Nephron progenitor cell (in vitro differentiated cells): ENCODE measurements around the gene PTPRU.

Source experiments
- DNase-seq: peaks from one replicate; pipeline ENCODE4 v3.0.0; 2021
- H3K27ac Mint-ChIP-seq: 2 replicates; pipeline ENCODE4 v1.8.0; 2021; ENCODE audit warnings: mild to moderate bottlenecking, moderate library complexity, mixed read lengths
- H3K27me3 Mint-ChIP-seq: 2 replicates; pipeline ENCODE4 v1.8.0; 2021; ENCODE audit warnings: mild to moderate bottlenecking, low read depth, mixed read lengths; ENCODE audit not compliant: poor library complexity
- H3K36me3 Mint-ChIP-seq: 2 replicates; pipeline ENCODE4 v1.8.0; 2021; ENCODE audit warnings: low read depth, mixed read lengths
- H3K4me1 Mint-ChIP-seq: 2 replicates; pipeline ENCODE4 v1.8.0; 2021; ENCODE audit warnings: mixed read lengths
- H3K4me3 Mint-ChIP-seq: 2 replicates; pipeline ENCODE4 v1.8.0; 2021; ENCODE audit warnings: mild to moderate bottlenecking, moderate library complexity, mixed read lengths
- H3K9me3 Mint-ChIP-seq: 2 replicates; pipeline ENCODE4 v1.8.0; 2021; ENCODE audit warnings: mild to moderate bottlenecking, moderate library complexity, mixed read lengths
- TF ChIP-seq, protein P1 (sequence below): fragments of 200-600 bp; sonication (generic); IDR thresholded peaks from 2 replicates; pipeline ENCODE4 v1.5.0; 2021; ENCODE audit warnings: antibody characterized with exemption

PTPRU gene

DNA sequence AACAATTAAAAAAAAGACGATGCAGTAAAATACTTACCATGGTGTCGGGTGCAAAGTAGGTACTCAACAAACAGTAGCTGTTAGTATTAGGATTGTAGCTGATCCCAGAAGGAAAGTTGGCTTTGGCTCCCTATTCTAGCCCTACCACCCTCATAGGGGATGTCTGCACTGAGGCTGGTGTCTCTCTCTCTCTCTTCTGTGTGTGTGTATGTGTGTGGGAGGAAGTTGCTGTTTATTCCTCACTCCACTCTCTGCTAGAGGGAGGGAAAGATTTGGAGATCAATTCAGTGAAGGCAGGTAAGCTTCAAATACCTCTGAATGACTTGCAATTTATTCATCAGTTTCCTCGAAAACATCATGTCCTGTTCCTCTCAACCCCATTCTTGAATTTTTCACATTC is 124.4 kb downstream of the PTPRU start:
- no peak for DNase-seq
- no peak overlapping the region for H3K27ac Mint-ChIP-seq
- TF ChIP-seq, protein P1, sequence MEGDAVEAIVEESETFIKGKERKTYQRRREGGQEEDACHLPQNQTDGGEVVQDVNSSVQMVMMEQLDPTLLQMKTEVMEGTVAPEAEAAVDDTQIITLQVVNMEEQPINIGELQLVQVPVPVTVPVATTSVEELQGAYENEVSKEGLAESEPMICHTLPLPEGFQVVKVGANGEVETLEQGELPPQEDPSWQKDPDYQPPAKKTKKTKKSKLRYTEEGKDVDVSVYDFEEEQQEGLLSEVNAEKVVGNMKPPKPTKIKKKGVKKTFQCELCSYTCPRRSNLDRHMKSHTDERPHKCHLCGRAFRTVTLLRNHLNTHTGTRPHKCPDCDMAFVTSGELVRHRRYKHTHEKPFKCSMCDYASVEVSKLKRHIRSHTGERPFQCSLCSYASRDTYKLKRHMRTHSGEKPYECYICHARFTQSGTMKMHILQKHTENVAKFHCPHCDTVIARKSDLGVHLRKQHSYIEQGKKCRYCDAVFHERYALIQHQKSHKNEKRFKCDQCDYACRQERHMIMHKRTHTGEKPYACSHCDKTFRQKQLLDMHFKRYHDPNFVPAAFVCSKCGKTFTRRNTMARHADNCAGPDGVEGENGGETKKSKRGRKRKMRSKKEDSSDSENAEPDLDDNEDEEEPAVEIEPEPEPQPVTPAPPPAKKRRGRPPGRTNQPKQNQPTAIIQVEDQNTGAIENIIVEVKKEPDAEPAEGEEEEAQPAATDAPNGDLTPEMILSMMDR = no peak
- H3K4me3 Mint-ChIP-seq = no peak overlapping the region
- no peaks in the 10 kb centered on the region for H3K36me3 Mint-ChIP-seq
- peaks cover 18% of the 10 kb centered on the region for H3K4me1 Mint-ChIP-seq
- H3K27me3 Mint-ChIP-seq = peaks cover 52% of the 10 kb centered on the region
- H3K9me3 Mint-ChIP-seq = no peaks in the 10 kb centered on the region

DNA sequence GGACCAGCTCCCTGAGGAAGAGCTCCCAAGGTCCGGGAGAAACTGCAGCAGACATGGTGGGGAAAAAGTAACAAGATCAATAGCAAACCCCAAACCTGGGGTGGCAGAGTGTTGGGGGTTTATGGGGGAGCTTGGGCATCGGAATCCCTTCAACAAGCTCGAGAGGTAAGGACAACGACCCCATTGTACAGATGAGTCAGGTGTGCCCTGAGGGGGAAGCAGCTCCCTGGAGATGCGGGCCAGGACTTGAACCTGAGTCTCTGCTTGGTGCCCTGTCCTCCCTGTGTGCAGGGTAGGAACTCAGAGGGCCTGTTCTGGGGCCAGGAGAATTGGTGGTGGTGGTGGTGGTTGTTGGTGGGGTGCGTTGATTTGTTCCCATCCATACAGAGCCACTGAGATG is 125.4 kb downstream of the PTPRU start:
- Mint-ChIP-seq H3K4me1 (peaks cover 18% of the 10 kb centered on the region), H3K36me3 (no peaks in the 10 kb centered on the region), H3K27me3 (peaks cover 43% of the 10 kb centered on the region), H3K9me3 (no peaks in the 10 kb centered on the region), H3K27ac (no peak overlapping the region), H3K4me3 (no peak overlapping the region)
- DNase-seq = no peak
- TF ChIP-seq, protein P1 = no peak

DNA sequence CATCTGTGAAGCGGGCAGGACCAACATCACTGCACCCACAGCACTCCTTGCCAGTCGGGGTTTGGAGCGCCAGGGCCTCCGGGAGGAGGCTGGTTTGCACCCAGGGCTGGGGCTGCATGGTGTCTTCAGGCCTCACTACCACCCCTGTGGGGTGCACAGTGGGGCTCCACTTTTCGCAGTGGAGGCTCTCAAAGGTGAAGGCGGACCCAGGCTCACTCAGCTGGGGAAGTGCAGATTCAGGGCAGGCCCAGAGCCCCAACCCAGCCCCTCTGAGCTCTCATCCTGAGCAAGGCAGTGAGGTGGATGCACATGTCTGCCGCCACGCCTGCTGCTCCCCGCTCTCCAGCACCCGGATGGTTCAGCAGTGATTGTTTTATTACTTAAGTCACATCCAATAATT is 125.8 kb downstream of the PTPRU start:
- Mint-ChIP-seq H3K36me3 (no peaks in the 10 kb centered on the region), H3K27ac (no peak overlapping the region), H3K4me1 (peaks cover 18% of the 10 kb centered on the region), H3K27me3 (peaks cover 38% of the 10 kb centered on the region), H3K9me3 (no peaks in the 10 kb centered on the region), H3K4me3 (no peak overlapping the region)
- no peak for DNase-seq
- TF ChIP-seq, protein P1 = no peak

DNA sequence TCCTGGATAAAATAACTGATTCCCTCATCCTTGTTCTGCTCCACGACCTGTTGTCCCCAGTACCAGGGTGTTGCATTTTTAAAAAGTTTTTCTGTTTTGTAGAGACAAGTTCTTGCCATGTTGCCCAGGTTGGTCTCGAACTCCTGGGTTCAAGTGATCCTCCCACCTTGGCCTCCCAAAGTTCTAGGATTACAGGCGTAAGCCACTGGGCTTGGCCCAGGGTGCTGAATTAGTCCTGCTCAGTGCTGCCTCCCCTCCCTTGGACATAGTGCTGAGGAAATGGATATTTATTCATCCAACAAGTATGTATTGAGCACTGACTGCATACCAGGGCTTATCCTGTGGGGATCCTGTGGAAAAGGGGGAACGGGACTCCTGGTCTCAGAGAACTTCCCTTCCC is 126.4 kb downstream of the PTPRU start:
- H3K9me3 Mint-ChIP-seq = no peaks in the 10 kb centered on the region
- no peak overlapping the region for H3K27ac Mint-ChIP-seq
- no peaks in the 10 kb centered on the region for H3K36me3 Mint-ChIP-seq
- H3K4me3 Mint-ChIP-seq = no peak overlapping the region
- DNase-seq = no peak
- H3K4me1 Mint-ChIP-seq = peaks cover 18% of the 10 kb centered on the region
- H3K27me3 Mint-ChIP-seq = peaks cover 34% of the 10 kb centered on the region
- TF ChIP-seq, protein P1 = no peak

DNA sequence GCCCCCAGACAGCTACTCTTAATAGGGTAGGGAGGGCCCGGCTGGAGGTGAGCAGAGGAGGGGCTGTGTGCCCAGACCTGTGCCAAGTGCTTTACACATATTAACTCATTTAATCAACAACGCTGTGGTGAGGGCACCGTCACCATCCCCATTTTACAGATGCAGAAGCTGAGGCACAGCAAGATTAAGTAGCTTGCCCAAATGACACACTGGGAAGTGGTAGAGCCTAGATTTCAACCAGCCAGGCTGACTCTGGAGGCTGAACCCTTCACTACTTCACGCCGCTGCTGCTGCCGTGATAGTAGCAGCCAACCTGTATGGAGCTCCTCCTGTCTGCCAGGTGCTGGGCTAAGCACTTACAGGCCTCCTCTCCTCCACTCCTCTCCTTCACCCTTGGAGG is 127.2 kb downstream of the PTPRU start:
- Mint-ChIP-seq H3K27me3 (peaks cover 26% of the 10 kb centered on the region), H3K9me3 (no peaks in the 10 kb centered on the region)

DNA sequence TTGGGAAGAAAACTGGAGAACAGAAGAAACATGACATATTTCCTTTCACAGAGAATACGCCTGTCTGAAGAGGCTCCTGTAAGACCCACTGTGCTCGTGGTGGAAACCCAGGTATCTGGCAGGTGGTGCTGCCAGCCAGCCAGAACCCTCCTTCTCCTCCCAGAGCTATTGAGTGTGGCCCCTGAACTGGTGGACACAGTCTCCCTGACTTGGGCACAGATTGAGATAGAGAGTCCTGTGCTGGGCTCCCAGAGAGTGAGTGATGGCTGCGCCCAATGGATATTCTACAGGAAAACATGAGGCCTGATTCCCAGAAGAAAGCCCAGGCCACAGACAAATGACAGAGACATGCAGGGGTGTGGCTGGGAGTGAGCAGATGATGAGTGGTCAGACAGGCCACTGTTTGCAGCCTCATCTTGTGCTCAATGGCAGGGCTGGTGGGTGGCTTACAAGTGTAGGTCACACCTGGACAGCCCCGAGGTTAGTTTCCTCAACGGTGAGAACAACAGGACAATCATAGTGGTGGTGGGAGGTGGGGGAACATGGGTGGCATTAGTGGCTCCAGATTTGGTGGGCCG is 127.9 kb downstream of the PTPRU start:
- TF ChIP-seq, protein P1 = no peak
- H3K27me3 Mint-ChIP-seq = peaks cover 20% of the 10 kb centered on the region
- no peaks in the 10 kb centered on the region for H3K36me3 Mint-ChIP-seq
- H3K4me3 Mint-ChIP-seq = no peak overlapping the region
- no peaks in the 10 kb centered on the region for H3K9me3 Mint-ChIP-seq
- no peak for DNase-seq
- H3K4me1 Mint-ChIP-seq = peaks cover 18% of the 10 kb centered on the region
- no peak overlapping the region for H3K27ac Mint-ChIP-seq

More for the DNA sequence above, 127.2 kb downstream of the PTPRU start:
- Mint-ChIP-seq H3K4me3 (no peak overlapping the region), H3K4me1 (peaks cover 18% of the 10 kb centered on the region), H3K36me3 (no peaks in the 10 kb centered on the region), H3K27ac (no peak overlapping the region)
- DNase-seq = no peak
- TF ChIP-seq, protein P1 = no peak
